ENCODE data around the gene KLHL21. TPM values are rescaled to one million over a fixed set of nuclear protein-coding genes. Genes with fewer than 3 reads are reported as not detected.

The KLHL21 gene
- total RNA-seq, 1 experiment from 2014 or later = 24.4 TPM

DNA sequence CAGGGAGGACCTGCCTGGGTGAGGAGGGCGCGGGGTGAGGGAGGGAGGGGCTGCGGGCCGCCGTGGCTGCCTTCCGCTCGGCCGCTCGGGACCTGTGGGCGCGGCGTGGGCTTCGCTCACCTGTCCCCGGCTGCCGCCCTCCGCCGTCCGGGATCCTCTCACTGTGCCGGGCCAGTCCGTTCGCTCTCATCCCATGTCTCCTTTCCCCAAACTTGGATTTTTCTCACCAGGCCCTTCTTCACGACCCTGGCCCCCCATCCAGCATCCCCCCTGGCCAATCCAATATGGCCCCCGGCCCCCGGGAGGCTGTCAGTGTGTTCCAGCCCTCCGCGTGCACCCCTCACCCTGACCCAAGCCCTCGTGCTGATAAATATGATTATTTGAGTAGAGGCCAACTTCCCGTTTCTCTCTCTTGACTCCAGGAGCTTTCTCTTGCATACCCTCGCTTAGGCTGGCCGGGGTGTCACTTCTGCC, 22.5 kb downstream of the KLHL21 start:
- Histone ChIP-seq H3K9me2 (ENCODE audit: insufficient read depth) (no peaks in the 10 kb centered on the region), H3K9me3 (ENCODE audit: insufficient read depth, low read depth) (no peaks in the 10 kb centered on the region), H3K4me2 (peak overlapping the region; percentile 90), H3K79me2 (ENCODE audit: low read depth) (peaks cover 11% of the 10 kb centered on the region), H4K20me1 (ENCODE audit: insufficient read depth) (no peaks in the 10 kb centered on the region), H3K4me1 (replicated peaks; ENCODE audit: insufficient read depth) (peaks cover 8% of the 10 kb centered on the region), H3K36me3 (ENCODE audit: low read depth) (no peaks in the 10 kb centered on the region), H3K27ac (no peak overlapping the region), H2AFZ (peak overlapping the region; percentile 86), H3K27me3 (ENCODE audit: insufficient read depth, low read depth) (no peaks in the 10 kb centered on the region), H3F3A (ENCODE audit: insufficient read depth, low read depth) (no peaks in the 10 kb centered on the region), H3K4me3 (peak overlapping the region; percentile 78)
- no peak for DNase-seq
- BruUV-seq (replicated peaks) = TSS peak; percentile 45
- intact Hi-C loops (cut with micrococcal nuclease; ENCODE audit: unreplicated experiment) = no loop called here
- ChIA-PET POLR2A (ENCODE audit: unreplicated experiment) (interaction anchor here (0.6 to 0.7 kb wide), 3 partner anchors 13 to 1176 kb away, joined by 3 to 8 read pairs (median 3); no protein-coding TSS in a partner anchor), CTCF (interaction anchor here (0.5 to 0.7 kb wide), 4 partner anchors 11 to 116 kb away, joined by 3 to 10 read pairs (median 6); no protein-coding TSS in a partner anchor)
- TF ChIP-seq EZH2 (IDR thresholded peaks at IDR 0.05; ENCODE audit: low read depth) = no peak
- TF ChIP-seq, protein P1, sequence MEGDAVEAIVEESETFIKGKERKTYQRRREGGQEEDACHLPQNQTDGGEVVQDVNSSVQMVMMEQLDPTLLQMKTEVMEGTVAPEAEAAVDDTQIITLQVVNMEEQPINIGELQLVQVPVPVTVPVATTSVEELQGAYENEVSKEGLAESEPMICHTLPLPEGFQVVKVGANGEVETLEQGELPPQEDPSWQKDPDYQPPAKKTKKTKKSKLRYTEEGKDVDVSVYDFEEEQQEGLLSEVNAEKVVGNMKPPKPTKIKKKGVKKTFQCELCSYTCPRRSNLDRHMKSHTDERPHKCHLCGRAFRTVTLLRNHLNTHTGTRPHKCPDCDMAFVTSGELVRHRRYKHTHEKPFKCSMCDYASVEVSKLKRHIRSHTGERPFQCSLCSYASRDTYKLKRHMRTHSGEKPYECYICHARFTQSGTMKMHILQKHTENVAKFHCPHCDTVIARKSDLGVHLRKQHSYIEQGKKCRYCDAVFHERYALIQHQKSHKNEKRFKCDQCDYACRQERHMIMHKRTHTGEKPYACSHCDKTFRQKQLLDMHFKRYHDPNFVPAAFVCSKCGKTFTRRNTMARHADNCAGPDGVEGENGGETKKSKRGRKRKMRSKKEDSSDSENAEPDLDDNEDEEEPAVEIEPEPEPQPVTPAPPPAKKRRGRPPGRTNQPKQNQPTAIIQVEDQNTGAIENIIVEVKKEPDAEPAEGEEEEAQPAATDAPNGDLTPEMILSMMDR (conservative IDR thresholded peaks at IDR 0.05) = no peak

DNA sequence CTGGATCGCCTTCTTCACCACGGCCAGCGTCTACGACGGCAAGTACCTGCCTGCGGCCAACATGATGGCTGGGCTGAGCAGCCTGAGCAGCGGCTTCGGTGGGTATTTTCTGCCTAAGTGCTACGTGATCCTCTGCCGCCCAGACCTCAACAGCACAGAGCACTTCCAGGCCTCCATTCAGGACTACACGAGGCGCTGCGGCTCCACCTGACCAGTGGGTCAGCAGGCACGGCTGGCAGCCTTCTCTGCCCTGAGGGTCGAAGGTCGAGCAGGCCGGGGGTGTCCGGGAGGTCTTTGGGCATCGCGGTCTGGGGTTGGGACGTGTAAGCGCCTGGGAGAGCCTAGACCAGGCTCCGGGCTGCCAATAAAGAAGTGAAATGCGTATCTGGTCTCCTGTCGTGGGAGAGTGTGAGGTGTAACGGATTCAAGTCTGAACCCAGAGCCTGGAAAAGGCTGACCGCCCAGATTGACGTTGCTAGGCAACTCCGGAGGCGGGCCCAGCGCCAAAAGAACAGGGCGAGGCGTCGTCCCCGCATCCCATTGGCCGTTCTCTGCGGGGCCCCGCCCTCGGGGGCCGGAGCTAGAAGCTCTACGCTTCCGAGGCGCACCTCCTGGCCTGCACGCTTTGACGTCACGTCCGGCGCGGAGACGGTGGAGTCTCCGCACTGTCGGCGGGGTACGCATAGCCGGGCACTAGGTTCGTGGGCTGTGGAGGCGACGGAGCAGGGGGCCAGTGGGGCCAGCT, 23.1 kb downstream of the KLHL21 start, which contains the start of gene ZBTB48:
Gene ZBTB48 (plus strand): TSS at position 621 of the 745 bp plus-strand sequence. CDS start 616 bp downstream, outside the sequence.
- ChIA-PET CTCF (interaction anchor here (0.5 to 0.7 kb wide), 4 partner anchors 10 to 116 kb away, joined by 3 to 10 read pairs (median 6); no protein-coding TSS in a partner anchor), POLR2A (ENCODE audit: unreplicated experiment) (interaction anchor here (0.6 to 0.7 kb wide), 3 partner anchors 13 to 1175 kb away, joined by 3 to 18 read pairs (median 8); partner anchors contain the start of gene THAP3)
- Histone ChIP-seq H3K27me3 (ENCODE audit: insufficient read depth, low read depth) (no peaks in the 10 kb centered on the region), H3K4me1 (replicated peaks; ENCODE audit: insufficient read depth) (peaks cover 8% of the 10 kb centered on the region), H4K20me1 (ENCODE audit: insufficient read depth) (no peaks in the 10 kb centered on the region), H3K9me3 (ENCODE audit: insufficient read depth, low read depth) (no peaks in the 10 kb centered on the region), H3K36me3 (ENCODE audit: low read depth) (no peaks in the 10 kb centered on the region), H3K79me2 (ENCODE audit: low read depth) (peaks cover 11% of the 10 kb centered on the region), H3K4me3 (peak within 1 kb of the TSS; percentile 78), H3K4me2 (peak within 1 kb of the TSS; percentile 90), H3K9me2 (ENCODE audit: insufficient read depth) (no peaks in the 10 kb centered on the region), H2AFZ (peak within 1 kb of the TSS; percentile 86), H3K27ac (no peak within 1 kb of the TSS), H3F3A (ENCODE audit: insufficient read depth, low read depth) (no peaks in the 10 kb centered on the region)
- intact Hi-C loops (cut with micrococcal nuclease; ENCODE audit: unreplicated experiment) = loop anchor here (1.0 kb wide), 1 partner anchor 46 kb away; no protein-coding TSS in a partner anchor
- peak; percentile 86 to 98 for DNase-seq
- TF ChIP-seq, protein P1 (conservative IDR thresholded peaks at IDR 0.05) = no peak
- TF ChIP-seq EZH2 (IDR thresholded peaks at IDR 0.05; ENCODE audit: low read depth) = no peak
- BruUV-seq (replicated peaks) = no TSS peak

DNA sequence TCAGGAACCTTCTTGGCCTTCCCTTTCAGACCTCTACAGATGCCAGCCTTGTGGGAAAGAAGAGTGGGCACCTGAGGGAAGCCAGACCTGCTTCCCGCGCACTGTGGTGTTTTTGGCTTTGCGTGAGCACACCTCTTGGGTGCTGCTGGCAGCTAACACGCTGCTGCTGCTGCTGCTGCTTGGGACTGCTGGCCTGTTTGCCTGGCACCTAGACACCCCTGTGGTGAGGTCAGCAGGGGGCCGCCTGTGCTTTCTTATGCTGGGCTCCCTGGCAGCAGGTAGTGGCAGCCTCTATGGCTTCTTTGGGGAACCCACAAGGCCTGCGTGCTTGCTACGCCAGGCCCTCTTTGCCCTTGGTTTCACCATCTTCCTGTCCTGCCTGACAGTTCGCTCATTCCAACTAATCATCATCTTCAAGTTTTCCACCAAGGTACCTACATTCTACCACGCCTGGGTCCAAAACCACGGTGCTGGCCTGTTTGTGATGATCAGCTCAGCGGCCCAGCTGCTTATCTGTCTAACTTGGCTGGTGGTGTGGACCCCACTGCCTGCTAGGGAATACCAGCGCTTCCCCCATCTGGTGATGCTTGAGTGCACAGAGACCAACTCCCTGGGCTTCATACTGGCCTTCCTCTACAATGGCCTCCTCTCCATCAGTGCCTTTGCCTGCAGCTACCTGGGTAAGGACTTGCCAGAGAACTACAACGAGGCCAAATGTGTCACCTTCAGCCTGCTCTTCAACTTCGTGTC, 23.9 kb downstream of the KLHL21 start:
- H3K27ac ChIP-seq = no peak overlapping the region
- no peak for DNase-seq
- TF ChIP-seq, protein P1 (conservative IDR thresholded peaks at IDR 0.05) = no peak
- no peak for TF ChIP-seq EZH2 (IDR thresholded peaks at IDR 0.05; ENCODE audit: low read depth)
- no peak overlapping the region for H3K4me3 ChIP-seq
- no peaks in the 10 kb centered on the region for H3K9me3 ChIP-seq (ENCODE audit: insufficient read depth, low read depth)
- ChIA-PET POLR2A (ENCODE audit: unreplicated experiment) (no interaction called here), CTCF (no interaction called here)
- H3K36me3 ChIP-seq (ENCODE audit: low read depth) = no peaks in the 10 kb centered on the region
- H3K27me3 ChIP-seq (ENCODE audit: insufficient read depth, low read depth) = no peaks in the 10 kb centered on the region
- intact Hi-C loops (cut with micrococcal nuclease; ENCODE audit: unreplicated experiment) = loop anchor here (1.0 kb wide), 1 partner anchor 47 kb away; no protein-coding TSS in a partner anchor
- no peaks in the 10 kb centered on the region for H3K9me2 ChIP-seq (ENCODE audit: insufficient read depth)
- H3K79me2 ChIP-seq (ENCODE audit: low read depth) = peaks cover 11% of the 10 kb centered on the region
- H3F3A ChIP-seq (ENCODE audit: insufficient read depth, low read depth) = no peaks in the 10 kb centered on the region
- H3K4me1 ChIP-seq (replicated peaks; ENCODE audit: insufficient read depth) = peaks cover 8% of the 10 kb centered on the region
- no peak overlapping the region for H2AFZ ChIP-seq
- no peaks in the 10 kb centered on the region for H4K20me1 ChIP-seq (ENCODE audit: insufficient read depth)
- no TSS peak for BruUV-seq (replicated peaks)
- peak overlapping the region; percentile 90; the same call in 1 of the 2 replicates for H3K4me2 ChIP-seq

Data from PC-9 (cell line).